Measurements from ENCODE around the gene IGF2BP3.
"Not testable (repeated sequence)": the region's sequence is repeated elsewhere in the genome, so short reads cannot be mapped to it uniquely, and the experiment has no call there.

The IGF2BP3 gene

DNA sequence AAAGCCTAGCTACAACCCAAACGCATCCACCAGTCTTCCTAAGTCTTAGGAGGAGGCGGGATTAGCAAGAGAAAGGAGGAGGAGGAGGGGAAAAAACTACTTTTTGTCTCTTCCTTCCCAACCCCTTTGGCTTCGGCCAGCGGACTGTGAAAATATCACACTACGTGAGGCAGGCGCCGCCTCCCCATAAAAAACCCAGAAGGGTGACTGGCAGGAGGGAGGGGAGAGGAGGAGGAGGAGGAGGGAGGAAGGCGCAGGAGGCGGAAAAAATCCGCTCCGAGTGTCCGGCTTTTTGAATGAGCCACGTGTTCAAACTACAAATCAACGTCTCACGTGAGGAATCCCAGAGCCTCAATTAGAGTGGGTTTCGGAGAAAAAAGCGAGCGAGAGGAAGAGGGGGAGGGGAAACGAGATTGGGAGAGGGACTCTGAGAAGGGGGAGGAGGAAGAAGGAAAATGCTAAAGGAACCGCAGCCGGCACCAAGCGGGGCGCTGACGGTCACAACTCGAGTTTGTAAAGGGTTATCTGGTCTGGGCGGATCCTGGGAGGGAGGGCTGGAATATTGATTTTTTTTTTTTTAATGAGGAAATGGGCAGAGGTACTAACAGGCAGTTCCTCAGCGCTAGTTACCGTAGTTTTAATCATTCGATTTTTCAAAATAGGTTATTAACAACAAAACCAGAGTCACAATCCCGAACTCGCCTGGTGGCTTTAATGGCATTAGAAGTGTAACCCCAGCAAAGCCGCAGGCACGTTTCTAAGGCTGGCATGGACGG lies at the start of gene IGF2BP3:
IGF2BP3 (minus strand) TSS at position 162 of the 776 bp plus-strand sequence. CDS start 381 bp downstream, outside the sequence.
- DNase-seq (ENCODE audit: low read depth) = peak; percentile 95
- peak within 1 kb of the TSS; percentile 54 for H3K4me3 ChIP-seq (ENCODE audit: low read length)
- TF ChIP-seq, protein P1, sequence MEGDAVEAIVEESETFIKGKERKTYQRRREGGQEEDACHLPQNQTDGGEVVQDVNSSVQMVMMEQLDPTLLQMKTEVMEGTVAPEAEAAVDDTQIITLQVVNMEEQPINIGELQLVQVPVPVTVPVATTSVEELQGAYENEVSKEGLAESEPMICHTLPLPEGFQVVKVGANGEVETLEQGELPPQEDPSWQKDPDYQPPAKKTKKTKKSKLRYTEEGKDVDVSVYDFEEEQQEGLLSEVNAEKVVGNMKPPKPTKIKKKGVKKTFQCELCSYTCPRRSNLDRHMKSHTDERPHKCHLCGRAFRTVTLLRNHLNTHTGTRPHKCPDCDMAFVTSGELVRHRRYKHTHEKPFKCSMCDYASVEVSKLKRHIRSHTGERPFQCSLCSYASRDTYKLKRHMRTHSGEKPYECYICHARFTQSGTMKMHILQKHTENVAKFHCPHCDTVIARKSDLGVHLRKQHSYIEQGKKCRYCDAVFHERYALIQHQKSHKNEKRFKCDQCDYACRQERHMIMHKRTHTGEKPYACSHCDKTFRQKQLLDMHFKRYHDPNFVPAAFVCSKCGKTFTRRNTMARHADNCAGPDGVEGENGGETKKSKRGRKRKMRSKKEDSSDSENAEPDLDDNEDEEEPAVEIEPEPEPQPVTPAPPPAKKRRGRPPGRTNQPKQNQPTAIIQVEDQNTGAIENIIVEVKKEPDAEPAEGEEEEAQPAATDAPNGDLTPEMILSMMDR (IDR thresholded peaks at IDR 0.05; ENCODE audit: insufficient read depth, low read depth, low read length, missing control alignments) = no peak

DNA sequence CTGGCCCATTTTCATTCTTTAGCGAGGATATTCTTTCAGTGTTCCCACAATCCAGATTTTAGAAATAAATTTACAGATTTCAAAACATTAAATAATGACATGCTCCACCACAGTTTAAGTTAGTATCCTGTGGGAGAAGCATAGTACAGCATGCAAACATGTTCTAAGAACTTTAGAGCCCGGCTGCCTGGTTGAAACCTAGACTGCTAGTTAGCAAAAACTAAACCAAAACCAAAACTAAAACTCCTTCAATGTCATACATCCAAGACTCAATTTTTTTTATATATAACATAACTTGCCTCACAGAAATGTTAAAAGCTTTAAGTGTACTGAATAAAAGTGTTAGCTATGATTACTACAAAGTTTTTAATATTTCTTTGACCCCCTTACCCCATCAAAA lies 44.5 kb upstream of the IGF2BP3 start:
- TF ChIP-seq, protein P1 (IDR thresholded peaks at IDR 0.05; ENCODE audit: insufficient read depth, low read depth, low read length, missing control alignments) = no peak
- no peak overlapping the region for H3K4me3 ChIP-seq (ENCODE audit: low read length)
- DNase-seq (ENCODE audit: low read depth) = no peak

DNA sequence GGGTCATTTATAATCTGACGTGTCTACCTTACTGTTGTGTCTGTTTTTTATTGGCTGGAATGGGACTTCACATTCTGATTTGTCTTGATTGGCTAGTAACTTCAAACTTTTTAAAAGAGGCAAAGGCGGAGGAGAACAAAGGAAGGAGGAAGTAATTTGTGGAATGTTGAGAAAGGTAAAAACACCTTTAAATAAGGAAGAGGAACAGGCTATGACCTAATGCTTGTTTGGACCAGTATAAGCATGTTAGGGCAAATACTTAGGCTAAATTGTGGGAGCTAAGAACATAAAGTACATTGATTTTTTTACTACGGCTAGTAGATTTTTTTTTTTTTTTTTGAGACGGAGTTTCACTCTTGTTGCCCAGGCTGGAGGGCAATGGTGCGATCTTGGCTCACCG lies 43.5 kb upstream of the IGF2BP3 start:
- peak; percentile 87 for DNase-seq (ENCODE audit: low read depth)
- H3K4me3 ChIP-seq (ENCODE audit: low read length) = not testable (repeated sequence)

DNA sequence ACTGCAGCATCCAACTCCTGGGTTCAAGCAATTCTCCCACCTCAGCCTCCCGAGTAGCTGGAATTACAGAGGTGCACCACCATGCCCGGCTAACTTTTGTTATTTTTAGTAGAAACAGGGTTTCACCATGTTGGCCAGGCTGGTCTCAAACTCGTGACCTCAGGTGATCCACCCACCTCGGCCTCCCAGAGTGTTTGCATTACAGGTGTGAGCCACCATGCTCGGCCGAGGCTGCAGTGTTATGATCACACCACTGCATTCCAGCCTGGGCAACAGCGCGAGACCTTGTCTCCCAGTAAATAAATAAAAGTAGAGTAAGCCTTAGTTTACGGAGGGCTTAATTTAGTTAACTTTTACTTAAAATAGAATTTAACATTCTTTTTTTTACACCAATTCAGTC lies 23.7 kb upstream of the IGF2BP3 start:
- no peak for DNase-seq (ENCODE audit: low read depth)
- TF ChIP-seq, protein P1 (IDR thresholded peaks at IDR 0.05; ENCODE audit: insufficient read depth, low read depth, low read length, missing control alignments) = no peak
- H3K4me3 ChIP-seq (ENCODE audit: low read length) = no peak overlapping the region

DNA sequence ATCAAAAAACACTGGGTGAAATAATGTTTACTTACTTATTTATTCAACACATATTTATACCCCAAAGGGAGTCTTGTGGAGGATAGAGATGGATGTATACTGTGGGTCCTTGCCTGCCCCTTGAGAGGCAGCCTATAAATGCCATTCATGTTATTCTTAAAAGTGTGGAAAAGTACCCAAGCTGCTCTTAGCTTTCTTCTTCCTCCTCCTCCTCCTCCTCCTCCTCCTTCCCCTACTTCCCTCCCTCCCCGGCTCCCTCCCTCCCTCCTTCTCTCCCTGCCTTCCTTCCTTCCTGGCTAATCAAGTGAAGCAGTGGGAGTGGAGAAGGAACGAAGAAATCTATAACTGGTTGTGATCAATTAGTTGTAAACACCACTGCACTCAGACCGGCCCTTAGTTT lies 21.2 kb upstream of the IGF2BP3 start:
- DNase-seq (ENCODE audit: low read depth) = no peak
- TF ChIP-seq, protein P1 (IDR thresholded peaks at IDR 0.05; ENCODE audit: insufficient read depth, low read depth, low read length, missing control alignments) = no peak
- H3K4me3 ChIP-seq (ENCODE audit: low read length) = no peak overlapping the region

DNA sequence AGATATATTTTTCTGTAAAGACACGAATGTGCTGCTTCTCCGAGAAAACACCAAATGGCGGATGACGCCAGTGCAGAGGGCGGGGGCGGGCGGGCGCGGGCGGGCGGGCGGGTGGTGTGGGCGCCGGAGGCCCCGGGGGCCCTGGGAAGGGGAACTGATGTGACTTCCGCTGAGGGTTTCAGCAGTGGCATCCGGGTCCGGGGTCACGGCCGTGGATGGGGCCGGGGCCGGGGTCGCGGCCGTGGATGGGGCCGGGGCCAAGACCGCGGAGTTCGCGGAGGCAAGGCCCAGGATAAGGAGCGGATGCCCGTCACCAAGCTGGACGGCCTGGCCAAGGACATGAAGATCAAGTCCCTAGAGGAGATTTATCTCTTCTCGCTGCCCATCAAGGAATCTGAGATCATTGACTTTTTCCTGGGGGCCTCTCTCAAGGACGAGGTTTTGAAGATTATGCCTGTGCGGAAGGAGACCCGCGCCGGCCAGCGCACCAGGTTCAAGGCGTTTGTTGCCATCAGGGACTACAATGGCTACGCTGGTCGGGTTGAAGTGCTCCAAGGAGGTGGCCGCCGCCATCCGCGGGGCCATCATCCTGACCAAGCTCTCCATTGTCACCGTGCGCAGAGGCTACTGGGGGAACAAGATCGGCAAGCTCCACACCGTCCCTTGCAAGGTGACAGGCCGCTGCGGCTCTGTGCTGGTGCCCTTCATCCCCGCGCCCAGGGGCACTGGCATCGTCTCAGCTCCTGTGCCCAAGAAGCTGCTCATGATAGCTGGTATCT lies 20.3 kb upstream of the IGF2BP3 start:
- DNase-seq (ENCODE audit: low read depth) = no peak
- H3K4me3 ChIP-seq (ENCODE audit: low read length) = peak overlapping the region; percentile 34
- TF ChIP-seq, protein P1 (IDR thresholded peaks at IDR 0.05; ENCODE audit: insufficient read depth, low read depth, low read length, missing control alignments) = no peak

DNA sequence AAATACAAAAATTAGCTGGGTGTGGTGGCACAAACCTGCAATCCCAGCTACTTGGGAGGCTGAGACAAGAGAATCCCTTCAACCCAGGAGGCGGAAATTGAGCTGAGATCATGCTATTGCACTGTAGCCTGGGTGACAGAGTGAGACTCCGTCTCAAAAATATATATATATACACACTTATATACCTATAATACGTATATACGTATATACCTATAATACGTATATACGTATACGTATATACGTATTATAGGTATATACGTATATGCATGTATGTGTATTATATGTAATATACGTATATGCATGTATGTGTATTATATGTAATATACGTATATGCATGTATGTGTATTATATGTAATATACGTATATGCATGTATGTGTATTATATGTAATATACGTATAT lies 18.4 kb upstream of the IGF2BP3 start:
- not testable (repeated sequence) for H3K4me3 ChIP-seq (ENCODE audit: low read length); DNase-seq (ENCODE audit: low read depth)

DNA sequence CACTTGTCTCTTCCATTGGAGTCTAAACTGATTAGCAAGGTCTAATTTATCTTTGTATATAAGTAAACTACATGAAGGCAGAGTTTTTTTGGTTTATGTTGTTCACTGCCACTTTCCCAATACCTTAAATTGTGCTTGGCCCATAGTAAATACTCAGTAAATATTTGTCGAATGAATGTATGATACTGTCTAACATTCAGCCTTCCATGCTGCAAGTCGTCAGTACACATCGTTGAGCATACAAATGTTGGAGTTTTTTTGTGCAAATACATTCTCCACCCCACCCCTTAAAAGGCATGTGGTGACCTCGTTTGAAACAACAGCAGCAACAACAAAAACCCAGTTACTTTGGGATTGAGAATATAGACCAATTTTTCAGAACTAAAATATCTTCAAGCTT lies 17.4 kb upstream of the IGF2BP3 start:
- TF ChIP-seq, protein P1 (IDR thresholded peaks at IDR 0.05; ENCODE audit: insufficient read depth, low read depth, low read length, missing control alignments) = no peak
- H3K4me3 ChIP-seq (ENCODE audit: low read length) = no peak overlapping the region
- DNase-seq (ENCODE audit: low read depth) = no peak

All from epithelial cell of esophagus (primary cell).